ENCODE data around the gene B4GAT1.
"Not testable (repeated sequence)": the region's sequence is repeated elsewhere in the genome, so short reads cannot be mapped to it uniquely, and the experiment has no call there.

- TF ChIP-seq CTCF, POLR2A (IDR thresholded peaks at IDR 0.05): not testable (repeated sequence)
Measured at GRCh38 chr11:66310803-66311440, 36.5 kb downstream of the B4GAT1 start.
